ENCODE results near the gene EML2.

EML2 gene

GRCh38 chr19:45613926-45614725 is 25.1 kb downstream of the EML2 start (continued):
- TF ChIP-seq, protein P1, sequence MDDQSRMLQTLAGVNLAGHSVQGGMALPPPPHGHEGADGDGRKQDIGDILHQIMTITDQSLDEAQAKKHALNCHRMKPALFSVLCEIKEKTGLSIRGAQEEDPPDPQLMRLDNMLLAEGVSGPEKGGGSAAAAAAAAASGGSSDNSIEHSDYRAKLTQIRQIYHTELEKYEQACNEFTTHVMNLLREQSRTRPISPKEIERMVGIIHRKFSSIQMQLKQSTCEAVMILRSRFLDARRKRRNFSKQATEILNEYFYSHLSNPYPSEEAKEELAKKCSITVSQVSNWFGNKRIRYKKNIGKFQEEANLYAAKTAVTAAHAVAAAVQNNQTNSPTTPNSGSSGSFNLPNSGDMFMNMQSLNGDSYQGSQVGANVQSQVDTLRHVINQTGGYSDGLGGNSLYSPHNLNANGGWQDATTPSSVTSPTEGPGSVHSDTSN (CRISPR knock-in tag; IDR thresholded peaks at IDR 0.05), result no peak
- TF ChIP-seq, protein P2, sequence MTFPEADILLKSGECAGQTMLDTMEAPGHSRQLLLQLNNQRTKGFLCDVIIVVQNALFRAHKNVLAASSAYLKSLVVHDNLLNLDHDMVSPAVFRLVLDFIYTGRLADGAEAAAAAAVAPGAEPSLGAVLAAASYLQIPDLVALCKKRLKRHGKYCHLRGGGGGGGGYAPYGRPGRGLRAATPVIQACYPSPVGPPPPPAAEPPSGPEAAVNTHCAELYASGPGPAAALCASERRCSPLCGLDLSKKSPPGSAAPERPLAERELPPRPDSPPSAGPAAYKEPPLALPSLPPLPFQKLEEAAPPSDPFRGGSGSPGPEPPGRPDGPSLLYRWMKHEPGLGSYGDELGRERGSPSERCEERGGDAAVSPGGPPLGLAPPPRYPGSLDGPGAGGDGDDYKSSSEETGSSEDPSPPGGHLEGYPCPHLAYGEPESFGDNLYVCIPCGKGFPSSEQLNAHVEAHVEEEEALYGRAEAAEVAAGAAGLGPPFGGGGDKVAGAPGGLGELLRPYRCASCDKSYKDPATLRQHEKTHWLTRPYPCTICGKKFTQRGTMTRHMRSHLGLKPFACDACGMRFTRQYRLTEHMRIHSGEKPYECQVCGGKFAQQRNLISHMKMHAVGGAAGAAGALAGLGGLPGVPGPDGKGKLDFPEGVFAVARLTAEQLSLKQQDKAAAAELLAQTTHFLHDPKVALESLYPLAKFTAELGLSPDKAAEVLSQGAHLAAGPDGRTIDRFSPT (tag by site-specific recombination; IDR thresholded peaks at IDR 0.05), result peak; percentile 33; the same call in 1 of the 2 replicates
- TF ChIP-seq ZNF112 (tag by site-specific recombination; IDR thresholded peaks at IDR 0.05) (no peak), INSM2 (tag by site-specific recombination; IDR thresholded peaks at IDR 0.05) (no peak), ZNF513 (tag by site-specific recombination; IDR thresholded peaks at IDR 0.05) (no peak), ZXDB (tag by site-specific recombination; IDR thresholded peaks at IDR 0.05) (no peak), SCRT2 (tag by site-specific recombination; IDR thresholded peaks at IDR 0.05) (peak; percentile 74), YY1 (tag by site-specific recombination; IDR thresholded peaks at IDR 0.05) (no peak), ZEB2 (tag by site-specific recombination; IDR thresholded peaks at IDR 0.05) (peak; percentile 54; the same call in 1 of the 2 replicates), FEZF1 (tag by site-specific recombination; IDR thresholded peaks at IDR 0.05) (no peak), ZNF221 (tag by site-specific recombination; IDR thresholded peaks at IDR 0.05; ENCODE audit: borderline replicate concordance) (no peak), KLF16 (tag by site-specific recombination; IDR thresholded peaks at IDR 0.05) (no peak), ZNF792 (tag by site-specific recombination; IDR thresholded peaks at IDR 0.05) (no peak), ZNF138 (tag by site-specific recombination; IDR thresholded peaks at IDR 0.05; ENCODE audit: borderline replicate concordance) (no peak), ZBTB10 (tag by site-specific recombination; IDR thresholded peaks at IDR 0.05) (no peak), PRDM1 (tag by site-specific recombination; IDR thresholded peaks at IDR 0.05) (0 out of 2 replicates have a peak, but pooled peaks have one; percentile 55), ZBTB44 (tag by site-specific recombination; IDR thresholded peaks at IDR 0.05) (no peak), ZNF433 (tag by site-specific recombination; IDR thresholded peaks at IDR 0.05; ENCODE audit: low read depth) (no peak), ZNF24 (tag by site-specific recombination; IDR thresholded peaks at IDR 0.05) (peak; percentile 57; the same call in 1 of the 2 replicates), ZNF747 (tag by site-specific recombination; IDR thresholded peaks at IDR 0.05) (no peak), ZSCAN30 (tag by site-specific recombination; IDR thresholded peaks at IDR 0.05) (no peak)
- TF ChIP-seq, protein P3, sequence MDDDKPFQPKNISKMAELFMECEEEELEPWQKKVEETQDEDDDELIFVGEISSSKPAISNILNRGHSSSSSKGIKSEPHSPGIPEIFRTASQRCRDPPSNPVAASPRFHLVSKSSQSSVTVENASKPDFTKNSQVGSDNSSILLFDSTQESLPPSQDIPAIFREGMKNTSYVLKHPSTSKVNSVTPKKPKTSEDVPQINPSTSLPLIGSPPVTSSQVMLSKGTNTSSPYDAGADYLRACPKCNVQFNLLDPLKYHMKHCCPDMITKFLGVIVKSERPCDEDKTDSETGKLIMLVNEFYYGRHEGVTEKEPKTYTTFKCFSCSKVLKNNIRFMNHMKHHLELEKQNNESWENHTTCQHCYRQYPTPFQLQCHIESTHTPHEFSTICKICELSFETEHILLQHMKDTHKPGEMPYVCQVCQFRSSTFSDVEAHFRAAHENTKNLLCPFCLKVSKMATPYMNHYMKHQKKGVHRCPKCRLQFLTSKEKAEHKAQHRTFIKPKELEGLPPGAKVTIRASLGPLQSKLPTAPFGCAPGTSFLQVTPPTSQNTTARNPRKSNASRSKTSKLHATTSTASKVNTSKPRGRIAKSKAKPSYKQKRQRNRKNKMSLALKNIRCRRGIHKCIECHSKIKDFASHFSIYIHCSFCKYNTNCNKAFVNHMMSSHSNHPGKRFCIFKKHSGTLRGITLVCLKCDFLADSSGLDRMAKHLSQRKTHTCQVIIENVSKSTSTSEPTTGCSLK (tag by site-specific recombination; IDR thresholded peaks at IDR 0.05), result no peak
